Common myeloid progenitor, CD34-positive (primary cell): ENCODE data around the gene JAG1.

Source experiments
- CTCF ChIA-PET: fragments of 350-600 bp; sonication (Branson Sonifier 250); formaldehyde crosslinking; loops from one replicate; lab custom pipeline; 2021; ENCODE audit warnings: antibody characterized with exemption; lab: Charles Lee
- POLR2A ChIA-PET: fragments of 350-600 bp; sonication (Branson Sonifier 250); formaldehyde crosslinking; loops from one replicate; lab custom pipeline; 2021; ENCODE audit warnings: antibody characterized with exemption; lab: Charles Lee
- DNase-seq, 3 donors: peaks; one replicate each; pipeline versions ENCODE4 v3.0.0 to v3.0.0-alpha.2; 2013
- H3K27ac ChIP-seq, 2 experiments: 1 replicate in 1 of 2; 2 replicates in 1 of 2; pipeline ENCODE4 v1.7.0; 2013; ENCODE audit warnings: inconsistent platforms in 2 of 2, low read length in 2 of 2, mild to moderate bottlenecking in 2 of 2, low read depth in 1 of 2, moderate library complexity in 1 of 2; ENCODE audit not compliant: severe bottlenecking in 2 of 2, insufficient read depth in 1 of 2, poor library complexity in 1 of 2
- H3K27me3 ChIP-seq, 5 experiments: replicated peaks in 2 of 5; 1 replicate in 3 of 5; 2 replicates in 2 of 5; pipeline versions ENCODE4 v1.6.1 to v1.7.0; 2013; ENCODE audit warnings: low read length in 4 of 5, mild to moderate bottlenecking in 2 of 5, moderate library complexity in 2 of 5, inconsistent platforms in 1 of 5; ENCODE audit not compliant: insufficient read depth in 5 of 5, control insufficient read depth in 4 of 5
- H3K36me3 ChIP-seq, 4 experiments: 1 replicate in 2 of 4; 2 replicates in 2 of 4; pipeline versions ENCODE4 v1.6.1 to v1.7.0; 2013; ENCODE audit warnings: low read length in 3 of 4, control low read depth in 1 of 4, mild to moderate bottlenecking in 1 of 4; ENCODE audit not compliant: control insufficient read depth in 4 of 4, insufficient read depth in 4 of 4
- H3K4me1 ChIP-seq, 4 experiments: 1 replicate in 3 of 4; 2 replicates in 1 of 4; pipeline versions ENCODE4 v1.6.1 to v1.7.1; 2013; ENCODE audit warnings: low read length in 3 of 4, mild to moderate bottlenecking in 3 of 4, control low read depth in 1 of 4, inconsistent platforms in 1 of 4, moderate library complexity in 1 of 4; ENCODE audit not compliant: control insufficient read depth in 4 of 4, insufficient read depth in 4 of 4; ENCODE audit errors: control extremely low read depth in 1 of 4
- H3K4me3 ChIP-seq, 7 experiments: 1 replicate in 4 of 7; 2 replicates in 3 of 7; pipeline versions ENCODE4 v1.5.1 to v1.7.0; 2013; ENCODE audit warnings: mild to moderate bottlenecking in 7 of 7, low read length in 6 of 7, moderate library complexity in 6 of 7, inconsistent platforms in 2 of 7, low read depth in 2 of 7, control low read depth in 1 of 7; ENCODE audit not compliant: insufficient read depth in 4 of 7, control insufficient read depth in 1 of 7; ENCODE audit errors: extremely low read depth in 1 of 7
- H3K9me3 ChIP-seq, 5 experiments: 1 replicate in 4 of 5; 2 replicates in 1 of 5; pipeline versions ENCODE4 v1.6.1 to v1.7.1; 2013; ENCODE audit warnings: low read length in 4 of 5, mild to moderate bottlenecking in 2 of 5, inconsistent platforms in 1 of 5, low read depth in 1 of 5, moderate library complexity in 1 of 5; ENCODE audit not compliant: control insufficient read depth in 4 of 5, insufficient read depth in 2 of 5; ENCODE audit errors: control extremely low read depth in 1 of 5
- WGBS: methylation state at CpG from one replicate; pipeline ENCODE4 v1.1.5; 2013; ENCODE audit not compliant: insufficient coverage; 5-methylcytosine and 5-hydroxymethylcytosine counted together

JAG1 gene

GRCh38 chr20:10682939-10683338, 9.1 kb upstream of the JAG1 start:
- POLR2A ChIA-PET, result interaction anchor here (0.6 kb wide), 1 partner anchor 37 kb away, joined by 4 read pairs; no protein-coding TSS in a partner anchor
- no peak overlapping the region for H3K27ac ChIP-seq
- no peaks in the 10 kb centered on the region for H3K36me3 ChIP-seq
- H3K4me1 ChIP-seq, result no peaks in the 10 kb centered on the region
- H3K27me3 ChIP-seq, result no peaks in the 10 kb centered on the region
- CTCF ChIA-PET, result interaction anchor here (1.2 to 1.7 kb wide), 2 partner anchors 14 to 89 kb away, joined by 3 to 5 read pairs; no protein-coding TSS in a partner anchor
- no peak overlapping the region for H3K4me3 ChIP-seq
- 98% methylated on average over 3 of the region's 3 CpGs for WGBS
- DNase-seq, result no peak
- no peaks in the 10 kb centered on the region for H3K9me3 ChIP-seq

- DNase-seq, result no peak
- H3K27me3 ChIP-seq, result no peaks in the 10 kb centered on the region
- no peaks in the 10 kb centered on the region for H3K4me1 ChIP-seq
- no peak overlapping the region for H3K4me3 ChIP-seq
- 100% methylated on average over 2 of the region's 4 CpGs for WGBS
- H3K36me3 ChIP-seq, result no peaks in the 10 kb centered on the region
- POLR2A ChIA-PET, result no interaction called here
- no peaks in the 10 kb centered on the region for H3K9me3 ChIP-seq
- CTCF ChIA-PET, result no interaction called here
- H3K27ac ChIP-seq, result no peak overlapping the region
These were observed 7.7 kb upstream of the JAG1 start for GRCh38 chr20:10681494-10681893.

GRCh38 chr20:10680571-10680970, 6.8 kb upstream of the JAG1 start:
- CTCF ChIA-PET, result no interaction called here
- POLR2A ChIA-PET, result no interaction called here

GRCh38 chr20:10679269-10679668, 5.5 kb upstream of the JAG1 start:
- Histone ChIP-seq H3K4me1 (peaks cover 0 to 10% (median 7%) of the 10 kb centered on the region in 4 experiments), H3K36me3 (no peaks in the 10 kb centered on the region), H3K4me3 (no peak overlapping the region), H3K27ac (no peak overlapping the region), H3K27me3 (peaks cover 0 to 4% (median 0%) of the 10 kb centered on the region in 5 experiments), H3K9me3 (no peaks in the 10 kb centered on the region)
- CTCF ChIA-PET, result no interaction called here
- POLR2A ChIA-PET, result no interaction called here
- DNase-seq, result no peak
- WGBS, result no CpG with 5 or more reads among the region's 4 CpGs

More at GRCh38 chr20:10680571-10680970, 6.8 kb upstream of the JAG1 start:
- Histone ChIP-seq H3K27me3 (no peaks in the 10 kb centered on the region), H3K4me1 (no peaks in the 10 kb centered on the region), H3K4me3 (no peak overlapping the region), H3K27ac (no peak overlapping the region), H3K9me3 (no peaks in the 10 kb centered on the region), H3K36me3 (no peaks in the 10 kb centered on the region)
- WGBS, result 96% methylated on average over 3 of the region's 4 CpGs
- no peak for DNase-seq

- Histone ChIP-seq H3K4me3 (no peak overlapping the region), H3K4me1 (peaks cover 0 to 33% (median 28%) of the 10 kb centered on the region in 4 experiments), H3K27me3 (peaks cover 0 to 4% (median 0%) of the 10 kb centered on the region in 5 experiments), H3K9me3 (no peaks in the 10 kb centered on the region), H3K27ac (no peak overlapping the region), H3K36me3 (no peaks in the 10 kb centered on the region)
- POLR2A ChIA-PET, result no interaction called here
- CTCF ChIA-PET, result interaction anchor here (0.8 to 1.6 kb wide), 3 partner anchors 9 to 598 kb away, joined by 3 read pairs; no protein-coding TSS in a partner anchor
- DNase-seq, result peak; percentile 1 to 60 (median 49)
- 0% methylated on average over 3 of the region's 3 CpGs for WGBS
These were observed 2.7 kb upstream of the JAG1 start for GRCh38 chr20:10676518-10676917.

- 100% methylated on average over 4 of the region's 4 CpGs for WGBS
- DNase-seq, result no peak
- Histone ChIP-seq H3K9me3 (no peaks in the 10 kb centered on the region), H3K4me1 (peaks cover 0 to 42% (median 37%) of the 10 kb centered on the region in 4 experiments), H3K27me3 (peaks cover 0 to 4% (median 0%) of the 10 kb centered on the region in 5 experiments), H3K27ac (no peak overlapping the region), H3K4me3 (peak overlapping the region in 1 of 7 experiments; percentile 84), H3K36me3 (peaks cover 0 to 2% (median 0%) of the 10 kb centered on the region in 4 experiments)
- ChIA-PET POLR2A (interaction anchor here (1.8 kb wide), 1 partner anchor 12 kb away, joined by 3 read pairs; no protein-coding TSS in a partner anchor), CTCF (interaction anchor here (0.8 to 1.6 kb wide), 6 partner anchors 10 to 599 kb away, joined by 3 to 4 read pairs (median 4); no protein-coding TSS in a partner anchor)
These were observed 1.6 kb upstream of the JAG1 start for GRCh38 chr20:10675450-10675848.

GRCh38 chr20:10674684-10675449, 1.1 kb upstream of the JAG1 start:
- peak; percentile 74 to 85 (median 82) for DNase-seq
- H3K36me3 ChIP-seq, result peaks cover 0 to 2% (median 0%) of the 10 kb centered on the region in 4 experiments
- ChIA-PET POLR2A (interaction anchor here (1.8 kb wide), 1 partner anchor 12 kb away, joined by 3 read pairs; no protein-coding TSS in a partner anchor), CTCF (interaction anchor here (0.6 to 1.6 kb wide), 6 partner anchors 10 to 531 kb away, joined by 3 to 4 read pairs (median 4); no protein-coding TSS in a partner anchor)
- peak overlapping the region; percentile 50 to 87 (median 76) for H3K4me3 ChIP-seq
- peak overlapping the region in 1 of 2 experiments; percentile 81 for H3K27ac ChIP-seq
- no peaks in the 10 kb centered on the region for H3K9me3 ChIP-seq
- 6% methylated on average over 34 of the region's 38 CpGs for WGBS
- H3K27me3 ChIP-seq, result peaks cover 0 to 4% (median 0%) of the 10 kb centered on the region in 5 experiments
- peaks cover 0 to 42% (median 37%) of the 10 kb centered on the region in 4 experiments for H3K4me1 ChIP-seq
